HG03103 (cell line): ENCODE data around the gene CBS.
"Not testable (repeated sequence)": the region's sequence is repeated elsewhere in the genome, so short reads cannot be mapped to it uniquely, and the experiment has no call there.

ENCODE experiments used
- ATAC-seq: cut with Tn5 transposase; IDR thresholded peaks from one replicate; pipeline ENCODE4 v1.9.1; 2021; ENCODE audit warnings: low read depth; ENCODE audit not compliant: unreplicated experiment

Gene CBS

DNA sequence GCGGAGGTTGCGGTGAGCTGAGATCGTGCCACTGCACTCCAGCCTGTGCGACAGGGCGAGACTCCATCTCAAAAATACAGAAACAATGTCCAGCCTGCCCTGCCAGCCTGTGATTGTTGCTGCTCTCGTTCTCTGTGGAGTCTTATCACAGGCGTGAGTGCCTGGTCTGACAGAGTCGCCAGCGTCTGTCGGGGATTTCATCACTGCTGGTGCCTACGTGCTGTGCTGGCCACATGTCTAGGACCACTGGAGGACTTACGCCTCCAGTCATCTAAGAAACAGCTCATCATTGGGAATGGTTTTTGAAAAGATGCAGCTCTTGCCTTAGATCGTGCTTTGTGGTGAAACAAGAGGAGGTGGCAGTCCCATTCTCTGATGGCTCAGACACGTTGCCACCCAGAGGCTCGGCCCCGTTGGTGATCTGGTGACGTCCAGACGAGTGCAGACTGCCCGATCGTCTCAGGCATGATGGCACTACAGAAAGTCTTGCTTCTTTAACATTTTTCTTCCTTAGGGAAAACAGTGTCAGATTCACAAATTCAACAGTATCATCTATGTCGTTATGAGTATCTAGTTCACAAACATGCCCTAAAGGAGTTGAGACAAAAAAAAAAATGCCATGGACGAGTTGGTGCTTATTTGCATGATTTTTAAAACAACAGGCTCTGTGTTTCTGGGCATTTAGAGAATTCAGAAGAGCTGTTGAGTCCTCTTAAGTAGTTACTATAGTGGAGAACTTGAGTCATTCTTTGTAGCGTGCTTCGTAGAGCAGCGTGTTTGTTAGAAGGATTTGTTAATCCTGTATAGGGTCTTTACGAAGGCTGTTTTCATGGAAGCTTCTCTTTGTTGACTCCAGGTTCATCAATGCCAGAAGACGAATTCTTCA lies 47.5 kb downstream of the CBS start:
- ATAC-seq = no peak

- no peak for ATAC-seq
Observed at GRCh38 chr21:43025636-43026180, 49.9 kb downstream of the CBS start.

DNA sequence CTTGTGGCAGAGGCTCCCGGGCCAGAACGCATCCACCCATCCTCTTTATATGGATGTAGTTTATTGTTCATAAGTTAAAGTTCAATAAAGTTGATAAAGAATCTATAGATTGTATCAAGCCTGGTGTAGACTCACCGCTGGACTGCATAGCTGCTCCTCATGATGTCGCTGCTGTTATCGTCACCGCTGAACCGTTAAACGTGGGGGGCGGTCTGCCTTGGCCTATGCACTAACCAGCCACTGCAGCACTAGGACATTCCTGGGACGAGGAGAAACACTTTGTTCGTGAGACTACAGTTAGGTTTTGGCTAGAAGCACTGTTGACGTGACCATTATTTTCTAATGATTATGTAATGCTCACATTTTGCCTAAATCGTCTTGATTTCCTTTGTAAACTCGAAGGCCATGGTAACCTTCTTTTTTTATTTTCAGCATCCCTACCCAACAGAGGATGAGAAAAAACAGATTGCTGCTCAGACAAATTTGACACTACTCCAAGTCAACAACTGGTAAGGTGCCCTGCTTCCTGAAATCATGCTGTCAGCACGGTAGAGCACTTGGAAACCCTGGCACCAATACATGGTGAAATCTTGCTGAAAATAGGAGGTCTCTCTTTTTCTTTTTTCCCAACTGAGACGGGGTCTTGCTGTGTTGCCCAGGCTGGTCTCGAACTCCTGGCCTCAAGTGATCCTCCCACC lies 51.0 kb downstream of the CBS start:
- no peak for ATAC-seq

DNA sequence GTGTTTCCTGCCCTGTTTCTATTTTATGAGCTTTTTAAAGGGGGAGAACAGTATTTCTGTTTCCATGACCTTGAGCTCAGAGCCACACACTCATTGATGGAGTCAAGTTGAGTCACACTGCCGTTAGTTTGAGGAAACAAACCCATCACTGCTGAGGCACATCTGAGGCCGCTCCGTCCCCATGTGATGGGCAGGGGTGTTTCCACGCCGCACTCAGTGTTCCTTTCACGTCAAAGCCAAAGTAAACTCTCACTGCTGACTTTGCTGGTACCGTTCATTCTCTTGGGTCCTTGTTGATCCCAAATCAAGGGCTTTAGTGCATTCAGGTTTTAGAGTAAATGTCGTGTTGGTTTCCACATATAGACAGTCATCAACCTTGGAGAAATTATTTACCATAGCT lies 52.5 kb downstream of the CBS start:
- ATAC-seq = no peak

GRCh38 chr21:43021756-43022600 lies 53.7 kb downstream of the CBS start:
- ATAC-seq = no peak

- ATAC-seq = no peak
Observed at GRCh38 chr21:43021191-43021590, 54.4 kb downstream of the CBS start.

DNA sequence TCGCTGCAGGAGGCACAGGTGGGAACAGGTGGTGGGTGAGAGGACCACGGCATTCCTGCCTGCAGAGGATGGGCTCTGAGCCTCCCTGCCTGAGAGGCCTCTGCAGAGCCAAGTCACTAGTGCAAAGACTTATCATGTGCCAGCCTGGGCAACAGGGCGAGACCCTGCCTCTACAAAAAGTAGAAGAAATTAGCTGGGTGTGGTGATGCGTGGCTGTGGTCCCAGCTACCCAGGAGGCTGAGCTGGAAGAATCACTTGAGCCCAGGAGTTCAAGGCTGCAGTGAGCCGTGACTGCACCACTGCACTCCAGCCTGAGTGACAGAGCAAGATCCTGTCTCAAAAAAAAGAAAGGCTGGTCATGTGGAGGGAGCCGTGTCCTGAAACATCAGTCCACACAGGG lies 54.9 kb downstream of the CBS start:
- no peak for ATAC-seq

DNA sequence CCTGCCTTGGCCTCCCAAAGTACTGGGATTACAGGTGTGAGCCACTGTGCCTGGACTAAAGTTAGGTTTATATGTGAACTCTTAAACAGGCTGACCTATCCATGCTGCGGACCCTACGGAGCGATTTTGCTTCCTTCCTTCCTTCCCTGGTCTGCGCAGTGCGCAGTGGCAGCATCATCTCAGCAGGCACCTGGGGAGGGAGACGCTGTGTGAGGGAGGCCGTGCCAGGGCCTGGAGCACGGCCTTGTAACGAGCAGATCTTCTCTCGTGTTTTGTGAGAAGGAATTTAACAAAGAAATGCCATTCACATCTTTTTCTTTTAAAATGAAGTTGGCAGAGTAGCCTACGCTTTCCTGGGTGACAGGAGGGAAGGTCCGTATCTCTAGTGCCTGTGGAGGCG lies 55.5 kb downstream of the CBS start:
- no peak for ATAC-seq

DNA sequence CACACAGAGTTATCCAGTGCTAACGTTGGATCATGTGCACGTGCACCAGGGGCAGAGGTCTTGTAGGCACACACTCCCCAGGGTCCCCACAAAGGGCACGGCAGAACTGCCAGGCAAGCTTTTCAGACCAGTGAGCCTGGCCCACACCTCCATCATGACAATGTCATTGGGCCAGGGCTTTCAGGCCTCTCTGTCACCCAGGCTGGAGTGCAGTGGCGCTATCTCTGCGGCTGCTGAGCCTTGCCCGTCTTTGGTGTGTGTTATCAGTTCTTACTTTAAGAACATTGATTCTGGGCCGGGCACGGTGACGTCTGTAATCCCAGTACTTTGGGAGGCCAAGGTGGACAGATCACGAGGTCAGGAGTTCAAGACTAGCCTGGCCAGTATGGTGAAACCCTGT lies 57.1 kb downstream of the CBS start:
- ATAC-seq = no peak

DNA sequence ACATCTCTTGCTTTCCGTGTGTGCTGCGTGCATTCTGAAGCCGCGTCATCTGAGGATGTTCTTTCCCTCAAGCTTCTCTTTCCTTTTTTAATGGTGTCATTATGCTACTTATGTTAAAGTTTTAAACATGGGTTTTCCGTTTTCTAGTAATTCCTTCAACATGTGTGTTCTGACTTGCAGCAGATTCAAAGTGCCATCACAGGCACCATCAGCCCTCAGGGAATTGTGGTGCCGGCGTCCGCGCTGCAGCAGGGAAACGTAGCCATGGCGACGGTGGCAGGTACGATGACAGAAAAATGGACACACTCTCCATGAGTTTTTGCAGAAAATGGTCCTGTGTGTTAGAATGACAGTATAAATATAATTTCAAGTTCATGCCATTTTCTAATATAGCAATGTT lies 58.9 kb downstream of the CBS start:
- ATAC-seq = no peak

- no peak for ATAC-seq
Observed at GRCh38 chr21:43015906-43016540, 59.6 kb downstream of the CBS start.

DNA sequence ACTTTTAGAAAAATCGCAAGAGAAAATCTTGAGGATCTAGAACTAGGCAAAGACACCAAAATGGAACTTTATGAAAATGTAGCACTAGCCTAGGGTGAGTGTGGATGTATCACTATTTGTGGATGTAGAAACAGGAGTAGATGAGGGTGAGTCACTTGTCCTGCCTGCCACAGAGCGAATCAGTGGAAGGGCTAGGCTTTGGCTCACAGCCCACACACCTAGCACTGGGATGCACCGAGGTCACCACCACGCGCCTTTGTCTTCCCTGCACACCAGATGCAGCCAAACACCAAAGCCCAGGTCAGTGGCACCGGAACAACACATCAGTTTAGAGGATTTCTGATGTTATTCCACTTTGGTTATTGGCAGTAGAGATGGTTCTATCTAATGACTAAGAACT lies 63.0 kb downstream of the CBS start:
- no peak for ATAC-seq

DNA sequence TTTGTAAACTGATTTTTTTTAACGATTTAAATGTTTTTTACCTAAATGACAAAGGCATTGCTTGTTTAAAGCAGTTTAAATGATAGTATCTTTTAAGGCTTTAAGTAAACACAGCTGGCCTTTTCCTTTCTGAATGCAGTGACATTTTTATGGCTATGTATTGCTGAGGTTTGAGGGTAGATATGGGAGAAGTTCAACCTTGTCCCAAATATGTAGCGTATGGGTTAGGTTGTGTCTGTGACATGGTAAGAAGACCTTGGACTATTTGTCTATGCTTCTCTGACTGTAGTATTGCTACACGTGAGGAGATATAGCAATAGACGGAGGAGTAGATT lies 68.8 kb downstream of the CBS start:
- no peak for ATAC-seq

DNA sequence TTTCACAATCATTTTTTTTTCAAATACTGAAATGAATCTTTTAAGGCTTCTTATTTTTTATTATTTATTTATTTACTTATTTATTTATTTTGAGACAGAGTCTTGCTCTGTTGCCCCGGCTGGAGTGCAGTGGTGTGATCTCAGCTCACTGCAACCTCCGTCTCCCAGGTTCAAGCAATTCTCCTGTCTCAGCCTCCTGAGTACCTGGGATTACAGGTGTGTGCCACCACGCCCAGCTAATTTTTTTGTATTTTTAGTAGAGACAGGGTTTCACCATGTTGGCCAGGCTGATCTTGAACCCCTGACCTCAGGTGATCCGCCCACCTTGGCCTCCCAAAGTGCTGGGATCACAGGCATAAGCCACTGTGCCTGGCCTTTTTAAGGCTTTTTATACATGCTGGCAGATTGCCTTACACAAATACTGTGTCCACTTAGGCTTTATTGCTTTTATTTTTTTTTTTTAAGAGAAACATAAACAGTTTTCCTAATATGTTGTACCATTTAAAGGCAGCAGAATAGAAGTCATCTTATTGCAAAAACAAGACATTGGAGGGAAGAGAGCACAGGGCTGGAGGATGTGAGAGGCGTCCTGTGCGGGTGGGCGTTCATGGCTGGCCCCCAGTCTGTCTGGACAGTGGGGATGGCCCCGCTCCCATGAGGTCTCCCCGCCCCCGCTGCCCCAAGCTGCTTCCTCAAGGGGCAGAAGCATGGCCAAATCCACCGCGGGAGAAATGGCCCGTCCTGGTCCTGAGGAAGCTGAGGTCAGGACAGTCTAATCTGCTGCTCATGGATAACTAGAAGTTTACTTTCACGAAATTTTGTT lies 69.4 kb downstream of the CBS start:
- ATAC-seq = not testable (repeated sequence)

DNA sequence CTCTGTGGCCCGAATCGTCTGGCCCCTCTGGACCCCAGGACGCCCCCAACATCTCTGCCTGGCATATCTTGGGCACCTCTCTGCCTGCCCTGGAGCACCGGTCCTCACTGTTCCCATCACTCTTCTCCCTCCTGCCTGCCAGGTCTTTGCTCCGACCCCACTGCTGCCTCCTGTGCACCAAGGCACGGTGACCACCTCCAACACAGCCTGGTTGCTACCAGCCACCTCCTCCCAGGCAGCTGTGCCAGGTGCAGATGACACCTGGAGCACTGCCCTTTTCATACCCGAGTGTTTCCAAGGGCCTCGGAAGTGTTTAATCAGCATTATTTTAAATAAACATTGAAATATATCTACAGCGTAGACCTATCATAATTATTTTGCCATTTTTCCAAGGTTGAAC lies 70.0 kb downstream of the CBS start:
- no peak for ATAC-seq

GRCh38 chr21:43004926-43005325 lies 70.7 kb downstream of the CBS start:
- ATAC-seq = no peak
